ENCODE data around the gene NUAK1. TPM values are rescaled to one million over a fixed set of nuclear protein-coding genes. Genes with fewer than 3 reads are reported as not detected.

Gene NUAK1
- total RNA-seq, 1 donor = 21.7 TPM

GRCh38 chr12:106088246-106088808, 50.4 kb downstream of the NUAK1 start:
- Histone ChIP-seq H3K79me2 (ENCODE audit: insufficient read depth, low read length) (peaks cover 1% of the 10 kb centered on the region), H3K4me1 (ENCODE audit: insufficient read depth, low read length) (peaks cover 43% of the 10 kb centered on the region), H2AFZ (ENCODE audit: low read length) (no peak overlapping the region)

GRCh38 chr12:106086696-106087095, 52.1 kb downstream of the NUAK1 start:
- Histone ChIP-seq H3K27me3 (ENCODE audit: insufficient read depth, low read length) (no peaks in the 10 kb centered on the region), H3K4me1 (ENCODE audit: insufficient read depth, low read length) (peaks cover 59% of the 10 kb centered on the region), H2AFZ (ENCODE audit: low read length) (no peak overlapping the region), H4K20me1 (ENCODE audit: insufficient read depth, low read length) (no peaks in the 10 kb centered on the region), H3K79me2 (ENCODE audit: insufficient read depth, low read length) (no peaks in the 10 kb centered on the region), H3K27ac (ENCODE audit: low read depth, low read length) (no peak overlapping the region), H3K4me2 (ENCODE audit: insufficient read depth, low read length) (no peak overlapping the region), H3K36me3 (ENCODE audit: insufficient read depth, low read length) (peaks cover 5% of the 10 kb centered on the region), H3K4me3 (ENCODE audit: insufficient read depth, low read length) (no peak overlapping the region), H3K9me3 (ENCODE audit: low read depth, low read length) (no peaks in the 10 kb centered on the region)
- TF ChIP-seq CTCF (IDR thresholded peaks at IDR 0.05; ENCODE audit: extremely low read depth, low read depth, low read length) = no peak
- DNase-seq (ENCODE audit: insufficient read length, low spot score, missing footprints) = no peak

More at GRCh38 chr12:106088246-106088808, 50.4 kb downstream of the NUAK1 start:
- Histone ChIP-seq H3K9me3 (ENCODE audit: low read depth, low read length) (no peaks in the 10 kb centered on the region), H3K27ac (ENCODE audit: low read depth, low read length) (no peak overlapping the region), H3K27me3 (ENCODE audit: insufficient read depth, low read length) (no peaks in the 10 kb centered on the region), H4K20me1 (ENCODE audit: insufficient read depth, low read length) (no peaks in the 10 kb centered on the region), H3K36me3 (ENCODE audit: insufficient read depth, low read length) (peaks cover 5% of the 10 kb centered on the region), H3K4me3 (ENCODE audit: insufficient read depth, low read length) (no peak overlapping the region), H3K4me2 (ENCODE audit: insufficient read depth, low read length) (no peak overlapping the region)
- TF ChIP-seq CTCF (IDR thresholded peaks at IDR 0.05; ENCODE audit: extremely low read depth, low read depth, low read length) = no peak
- DNase-seq (ENCODE audit: insufficient read length, low spot score, missing footprints) = no peak

GRCh38 chr12:106085213-106085612, 53.5 kb downstream of the NUAK1 start:
- H4K20me1 ChIP-seq (ENCODE audit: insufficient read depth, low read length) = no peaks in the 10 kb centered on the region
- no peaks in the 10 kb centered on the region for H3K27me3 ChIP-seq (ENCODE audit: insufficient read depth, low read length)
- H3K79me2 ChIP-seq (ENCODE audit: insufficient read depth, low read length) = no peaks in the 10 kb centered on the region
- H3K4me2 ChIP-seq (ENCODE audit: insufficient read depth, low read length) = no peak overlapping the region
- DNase-seq (ENCODE audit: insufficient read length, low spot score, missing footprints) = no peak
- no peak overlapping the region for H3K4me3 ChIP-seq (ENCODE audit: insufficient read depth, low read length)
- no peaks in the 10 kb centered on the region for H3K9me3 ChIP-seq (ENCODE audit: low read depth, low read length)
- peak overlapping the region; percentile 86 for H3K27ac ChIP-seq (ENCODE audit: low read depth, low read length)
- TF ChIP-seq CTCF (IDR thresholded peaks at IDR 0.05; ENCODE audit: extremely low read depth, low read depth, low read length) = no peak
- peaks cover 13% of the 10 kb centered on the region for H3K36me3 ChIP-seq (ENCODE audit: insufficient read depth, low read length)
- no peak overlapping the region for H2AFZ ChIP-seq (ENCODE audit: low read length)
- H3K4me1 ChIP-seq (ENCODE audit: insufficient read depth, low read length) = peaks cover 59% of the 10 kb centered on the region

- Histone ChIP-seq H3K4me3 (ENCODE audit: insufficient read depth, low read length) (no peak overlapping the region), H3K4me1 (ENCODE audit: insufficient read depth, low read length) (peaks cover 59% of the 10 kb centered on the region), H3K9me3 (ENCODE audit: low read depth, low read length) (no peaks in the 10 kb centered on the region), H3K4me2 (ENCODE audit: insufficient read depth, low read length) (no peak overlapping the region), H4K20me1 (ENCODE audit: insufficient read depth, low read length) (no peaks in the 10 kb centered on the region), H2AFZ (ENCODE audit: low read length) (no peak overlapping the region), H3K27ac (ENCODE audit: low read depth, low read length) (peak overlapping the region; percentile 86), H3K36me3 (ENCODE audit: insufficient read depth, low read length) (peaks cover 13% of the 10 kb centered on the region), H3K79me2 (ENCODE audit: insufficient read depth, low read length) (no peaks in the 10 kb centered on the region), H3K27me3 (ENCODE audit: insufficient read depth, low read length) (no peaks in the 10 kb centered on the region)
- TF ChIP-seq CTCF (IDR thresholded peaks at IDR 0.05; ENCODE audit: extremely low read depth, low read depth, low read length) = no peak
- no peak for DNase-seq (ENCODE audit: insufficient read length, low spot score, missing footprints)
These were observed 54.0 kb downstream of the NUAK1 start for GRCh38 chr12:106084759-106085158.

Data from osteoblast (primary cell).